Mammary microvascular endothelial cell (primary cell): Measurements from ENCODE around the gene TATDN3. TPM values are rescaled to one million over a fixed set of nuclear protein-coding genes. Genes with fewer than 3 reads are reported as not detected.

ENCODE experiments used
- total RNA-seq: library from RNA; depleted of rRNA; stranded (reverse); fragments of >200 nt; gene quantifications from 2 replicates; pipeline ENCODE4 v1.2.3, GENCODE V29; 2015

Gene TATDN3
- 9.0 and 10.6 TPM in 2 replicates for total RNA-seq

GRCh38 chr1:212791676-212792395, at the start of gene TATDN3, which contains the start of gene NSL1:
TSS of gene TATDN3 (plus strand) at chr1:212791894. CDS start at chr1:212791922, 28 bp downstream.
TSS of gene NSL1 (minus strand) at chr1:212791777. CDS start at chr1:212791763, 14 bp downstream.

DNA sequence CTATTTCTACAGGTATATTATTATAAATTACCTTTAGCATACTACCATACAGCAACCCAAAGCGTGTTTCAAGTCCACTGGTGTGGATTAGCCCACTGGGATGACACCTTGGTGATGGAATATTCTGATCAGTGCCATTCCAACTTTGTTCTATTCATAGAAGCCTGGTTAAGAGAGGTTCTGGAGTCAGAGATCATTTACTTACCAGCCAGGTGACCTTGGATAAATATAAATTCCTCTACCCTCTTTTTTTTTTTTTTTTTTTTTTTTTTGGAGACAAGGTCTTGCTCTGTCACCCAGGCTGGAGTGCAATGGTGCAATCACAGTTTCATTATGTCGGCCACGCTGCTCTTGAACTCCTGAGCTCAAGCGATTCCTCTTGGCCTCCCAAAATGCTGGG, 55.9 kb downstream of the TATDN3 start, which contains the start of gene SPATA45:
Gene SPATA45, minus strand, starts transcription at position 101 of the 400 bp plus-strand sequence. CDS start 11,500 bp downstream, outside the sequence.

DNA sequence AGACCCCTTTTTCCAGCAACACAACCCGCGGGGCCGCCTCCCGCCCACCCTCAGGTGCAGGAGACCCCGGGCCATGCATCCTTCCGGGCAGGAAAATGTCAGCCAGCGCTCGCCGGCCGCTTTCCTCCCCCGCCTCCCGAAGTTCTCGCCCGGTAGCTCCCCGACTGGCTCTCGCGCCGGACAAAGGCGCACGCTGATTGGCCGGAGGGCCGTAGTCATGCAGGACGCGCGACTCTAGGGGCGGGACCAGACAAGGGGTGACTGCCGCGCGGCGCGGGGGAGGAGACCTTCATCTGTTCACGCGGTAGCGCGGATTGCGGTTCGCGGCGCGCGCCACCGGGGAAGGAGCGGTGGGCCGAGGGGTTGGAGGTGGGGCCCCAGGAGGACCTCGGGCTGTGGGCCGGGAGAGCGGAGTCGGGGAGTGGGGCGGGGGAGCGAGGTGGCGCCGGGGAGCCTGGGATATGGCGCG, 66.3 kb downstream of the TATDN3 start, which contains the start of gene FLVCR1:
Gene FLVCR1, plus strand, starts transcription at position 284 of the 469 bp plus-strand sequence. Its CDS starts 178 bp downstream, at position 462.

Other genes with a start within 250 kb of the TATDN3 start
- 17.4 and 19.7 TPM in 2 replicates for gene ATF3, start 183.1 kb upstream of the TATDN3 start, total RNA-seq
- 0.59 TPM in 1 of 2 replicates, not detected in the other for gene BATF3, start 92.1 kb upstream of the TATDN3 start, total RNA-seq
- 23.7 and 28.0 TPM in 2 replicates for gene NSL1, start 117 bp upstream of the TATDN3 start, total RNA-seq
- not detected in 2 replicates for gene SPATA45, start 55.8 kb downstream of the TATDN3 start, total RNA-seq
- gene FLVCR1, start 66.4 kb downstream of the TATDN3 start, total RNA-seq = 6.7 and 6.9 TPM in 2 replicates
- gene VASH2, start 158.6 kb downstream of the TATDN3 start, total RNA-seq = under 0.01 and 0.27 TPM in 2 replicates
- gene ANGEL2, start 224.0 kb downstream of the TATDN3 start, total RNA-seq = 13.6 and 30.4 TPM in 2 replicates